Astrocyte of the spinal cord (primary cell): ENCODE data around the gene TFAP2B.

Experiments
- DNase-seq: peaks from one replicate; pipeline ENCODE4 v3.0.0; 2011; ENCODE audit warnings: low read depth, low spot score
- H3K4me3 ChIP-seq: 2 replicates; pipeline ENCODE4 v1.5.1; 2011; ENCODE audit warnings: low read depth, mild to moderate bottlenecking, low read length, moderate library complexity
- in situ Hi-C: cut with HindIII; loops from 2 replicates; pipeline ENCODE4 v1.10.0; 2017; ENCODE audit warnings: low sequenced_read_pairs
- TF ChIP-seq, protein P1 (sequence below): IDR thresholded peaks from 2 replicates; pipeline ENCODE4 v1.5.1; 2012; ENCODE audit warnings: low read depth, mild to moderate bottlenecking, low read length, inconsistent platforms

Gene TFAP2B

DNA sequence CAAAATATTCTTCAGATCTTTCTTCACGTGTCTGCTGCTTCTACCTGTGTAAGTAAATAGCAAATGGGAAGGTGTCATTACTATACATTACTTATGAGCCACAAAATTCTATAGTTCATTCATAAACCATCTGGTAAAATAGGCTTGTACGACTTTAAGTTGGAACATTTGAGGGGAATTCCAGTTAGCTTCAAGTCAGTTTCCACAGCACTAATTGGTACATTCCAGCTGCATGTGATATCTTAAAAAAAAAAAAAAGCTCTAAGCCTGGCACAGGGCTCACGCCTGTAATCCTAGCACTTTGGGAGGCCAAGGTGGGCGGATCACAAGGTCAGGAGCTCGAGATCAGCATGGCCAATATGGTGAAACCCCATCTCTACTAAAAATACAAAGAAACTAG lies 23.1 kb upstream of the TFAP2B start:
- DNase-seq: no peak
- H3K4me3 ChIP-seq: no peak overlapping the region
- TF ChIP-seq, protein P1, sequence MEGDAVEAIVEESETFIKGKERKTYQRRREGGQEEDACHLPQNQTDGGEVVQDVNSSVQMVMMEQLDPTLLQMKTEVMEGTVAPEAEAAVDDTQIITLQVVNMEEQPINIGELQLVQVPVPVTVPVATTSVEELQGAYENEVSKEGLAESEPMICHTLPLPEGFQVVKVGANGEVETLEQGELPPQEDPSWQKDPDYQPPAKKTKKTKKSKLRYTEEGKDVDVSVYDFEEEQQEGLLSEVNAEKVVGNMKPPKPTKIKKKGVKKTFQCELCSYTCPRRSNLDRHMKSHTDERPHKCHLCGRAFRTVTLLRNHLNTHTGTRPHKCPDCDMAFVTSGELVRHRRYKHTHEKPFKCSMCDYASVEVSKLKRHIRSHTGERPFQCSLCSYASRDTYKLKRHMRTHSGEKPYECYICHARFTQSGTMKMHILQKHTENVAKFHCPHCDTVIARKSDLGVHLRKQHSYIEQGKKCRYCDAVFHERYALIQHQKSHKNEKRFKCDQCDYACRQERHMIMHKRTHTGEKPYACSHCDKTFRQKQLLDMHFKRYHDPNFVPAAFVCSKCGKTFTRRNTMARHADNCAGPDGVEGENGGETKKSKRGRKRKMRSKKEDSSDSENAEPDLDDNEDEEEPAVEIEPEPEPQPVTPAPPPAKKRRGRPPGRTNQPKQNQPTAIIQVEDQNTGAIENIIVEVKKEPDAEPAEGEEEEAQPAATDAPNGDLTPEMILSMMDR: no peak
- in situ Hi-C loops: no loop called here

- no peak for DNase-seq
- in situ Hi-C loops: no loop called here
Measured at GRCh38 chr6:50804283-50804682, 14.4 kb upstream of the TFAP2B start.

DNA sequence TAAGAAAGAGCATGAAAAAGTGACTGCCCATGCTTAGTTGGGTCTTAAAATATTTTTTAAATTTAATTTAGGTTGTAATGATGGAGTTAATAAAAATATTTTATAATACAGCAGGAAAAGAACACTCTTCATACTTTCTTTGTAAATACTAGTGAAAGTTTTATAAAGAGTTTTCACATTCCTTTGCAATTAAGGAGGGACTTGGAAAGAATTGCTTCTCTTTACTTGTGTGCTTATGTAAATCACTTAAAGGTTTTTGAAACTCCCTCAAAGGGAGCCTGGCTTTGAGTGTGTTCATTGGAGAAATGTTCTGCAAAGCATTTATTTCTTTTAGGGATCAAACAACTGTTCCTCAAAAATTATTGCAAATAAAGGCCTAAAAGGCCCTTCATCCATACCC lies 11.6 kb upstream of the TFAP2B start:
- in situ Hi-C loops: no loop called here
- no peak for DNase-seq
- TF ChIP-seq, protein P1: no peak
- no peak overlapping the region for H3K4me3 ChIP-seq

More at GRCh38 chr6:50804283-50804682, 14.4 kb upstream of the TFAP2B start:
- H3K4me3 ChIP-seq: no peak overlapping the region
- TF ChIP-seq, protein P1: no peak

DNA sequence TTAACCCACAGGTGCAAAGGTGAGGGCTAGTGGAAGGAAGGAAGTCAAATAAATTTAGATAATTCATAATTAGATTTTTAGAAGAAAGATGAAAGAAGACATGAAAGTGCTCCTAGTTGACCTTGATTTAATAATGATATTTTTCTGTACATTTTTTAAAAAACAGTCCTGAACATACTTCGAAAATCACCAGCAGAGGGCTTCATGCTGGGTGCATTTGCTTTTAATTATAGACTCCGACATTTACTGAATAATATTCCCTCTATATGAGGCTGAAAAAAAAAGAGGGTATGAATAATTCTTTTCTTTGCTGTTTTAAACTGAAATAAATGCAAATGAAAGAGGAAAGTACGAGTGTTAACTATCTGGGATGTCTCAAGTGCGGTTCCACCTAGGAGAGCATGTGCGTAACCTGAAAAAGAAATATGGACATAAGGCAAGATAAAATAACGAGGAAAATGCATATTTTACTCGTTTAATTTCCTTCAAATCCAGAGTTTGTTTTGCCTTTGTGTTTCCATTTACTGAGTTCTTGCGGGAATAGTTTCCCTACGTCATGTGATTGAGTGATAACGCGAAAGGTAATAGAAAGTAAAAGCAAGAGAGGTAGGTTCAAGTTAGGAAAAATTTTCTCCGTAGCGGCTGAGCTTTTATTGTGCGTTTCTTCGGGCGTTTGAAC lies 3.1 kb upstream of the TFAP2B start:
- TF ChIP-seq, protein P1: peak; percentile 51
- peak overlapping the region; percentile 48 for H3K4me3 ChIP-seq
- DNase-seq: peak; percentile 19
- in situ Hi-C loops: no loop called here

DNA sequence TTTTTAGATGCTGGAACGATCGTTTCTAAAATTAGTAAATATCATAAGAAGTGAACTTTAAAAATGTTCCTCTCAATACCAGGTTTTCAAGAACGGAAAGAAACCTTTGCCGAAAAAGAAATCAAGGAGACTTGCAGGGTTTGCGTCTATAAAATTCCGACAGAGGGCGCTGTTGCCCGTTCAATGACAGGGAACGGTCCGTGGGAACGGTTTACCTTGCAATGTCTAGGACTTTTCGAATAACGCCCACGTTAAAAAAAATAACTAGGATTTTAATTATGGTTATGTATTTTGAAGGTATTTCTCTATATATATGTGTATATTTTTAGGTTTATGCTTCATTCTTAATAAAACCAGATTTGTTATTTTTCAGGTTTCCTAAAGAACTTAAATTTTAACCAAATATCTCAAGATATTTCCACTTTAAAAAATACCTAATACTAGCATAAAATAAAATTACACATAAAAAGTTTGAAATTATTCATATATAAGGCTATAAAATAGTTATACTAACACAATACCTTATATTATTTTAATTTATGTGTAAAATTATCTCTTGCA lies 2.5 kb upstream of the TFAP2B start:
- in situ Hi-C loops: no loop called here
- peak overlapping the region; percentile 48 for H3K4me3 ChIP-seq
- peak; percentile 70 for DNase-seq
- TF ChIP-seq, protein P1: peak; percentile 83

DNA sequence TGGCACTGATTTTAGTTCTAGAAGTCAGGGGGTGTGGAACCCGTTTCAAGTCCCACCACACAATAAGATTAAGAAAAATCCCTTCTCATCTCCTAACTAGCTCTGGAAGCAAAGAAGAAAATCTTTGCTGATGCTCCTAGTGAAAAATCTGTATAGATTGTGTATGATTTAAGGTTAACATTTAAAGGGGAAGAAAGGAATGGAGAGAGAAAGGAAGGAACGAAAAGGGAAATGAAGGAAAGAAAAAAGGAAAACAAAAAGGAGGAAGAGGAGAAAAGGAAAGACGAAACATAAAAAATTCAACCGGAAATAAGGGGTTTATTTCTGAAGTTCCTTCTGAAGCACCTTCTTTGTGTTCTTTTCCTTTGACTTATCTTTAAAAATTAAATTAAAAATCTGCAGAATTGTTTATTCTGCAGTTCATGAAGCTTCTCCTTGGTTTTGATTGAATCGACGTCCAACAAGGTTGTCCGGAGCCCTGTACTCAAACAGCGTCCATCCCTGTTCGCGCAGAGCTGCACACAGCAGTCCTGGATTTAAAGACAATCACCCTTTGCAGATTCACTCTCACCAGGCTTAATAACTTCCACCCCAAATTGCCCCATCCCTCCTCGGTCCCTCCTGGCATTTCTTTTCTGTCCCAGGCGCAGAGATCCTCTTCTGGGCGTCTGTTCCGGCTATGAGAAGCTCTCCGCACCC lies 1.6 kb upstream of the TFAP2B start:
- DNase-seq: no peak
- no peak overlapping the region for H3K4me3 ChIP-seq
- in situ Hi-C loops: no loop called here
- TF ChIP-seq, protein P1: no peak
